Stimulated activated CD4-positive, alpha-beta T cell treated with anti-CD3 and anti-CD28 coated beads, Interleukin-15, amount 100 ng/mL, for 48 hours (primary cell): Measurements from ENCODE around the gene PELI1.
A peak's percentile ranks its signal among the peaks of the same experiment; 100 is the strongest.

Experiments used
- DNase-seq, 2 donors: peaks; one replicate each; pipeline ENCODE4 v3.0.0-alpha.2; 2020; ENCODE audit warnings: low read depth in 2 of 2

PELI1 gene

GRCh38 chr2:64157792-64158191 is 13.6 kb upstream of the PELI1 start:
- no peak for DNase-seq

GRCh38 chr2:64153811-64154210 is 9.6 kb upstream of the PELI1 start:
- no peak for DNase-seq

DNA sequence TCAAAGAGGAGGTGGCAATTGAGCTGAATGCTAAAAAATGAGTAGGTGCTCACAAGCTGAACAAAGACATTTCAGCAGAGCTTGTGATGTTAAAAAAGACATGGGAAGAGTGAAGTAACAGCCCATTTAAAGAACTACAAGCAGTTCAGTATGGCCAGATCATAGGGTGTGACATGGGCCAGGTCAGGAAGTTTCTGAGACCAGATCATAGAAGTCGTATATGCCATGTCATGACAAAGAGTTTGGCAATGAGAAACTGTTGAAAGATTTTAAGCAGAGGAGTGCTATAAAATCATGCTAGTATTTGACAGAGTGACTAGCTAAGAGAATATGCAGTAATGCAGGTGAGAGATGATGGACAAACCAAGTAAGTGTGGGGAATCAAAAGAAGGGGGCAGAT is 7.3 kb upstream of the PELI1 start:
- no peak for DNase-seq

DNA sequence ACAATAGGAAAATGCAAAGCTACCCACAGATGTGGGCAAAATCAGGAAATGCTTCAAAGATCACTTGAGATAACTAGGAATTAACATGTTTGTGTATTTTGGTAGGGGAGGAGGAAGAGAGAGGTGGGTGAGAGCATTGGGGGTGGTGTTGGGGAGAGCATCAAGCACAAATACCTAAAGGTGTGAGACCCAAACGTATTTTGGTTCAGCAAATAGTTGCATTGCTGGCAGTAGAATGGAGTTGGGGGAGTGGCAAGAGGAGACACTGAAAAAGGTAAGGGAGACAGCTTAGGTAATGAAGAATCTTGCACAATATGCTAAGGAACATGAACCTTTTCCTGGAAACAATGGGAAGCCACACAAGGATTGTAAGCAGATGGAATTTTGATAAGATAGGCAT is 1.5 kb upstream of the PELI1 start:
- DNase-seq: no peak

DNA sequence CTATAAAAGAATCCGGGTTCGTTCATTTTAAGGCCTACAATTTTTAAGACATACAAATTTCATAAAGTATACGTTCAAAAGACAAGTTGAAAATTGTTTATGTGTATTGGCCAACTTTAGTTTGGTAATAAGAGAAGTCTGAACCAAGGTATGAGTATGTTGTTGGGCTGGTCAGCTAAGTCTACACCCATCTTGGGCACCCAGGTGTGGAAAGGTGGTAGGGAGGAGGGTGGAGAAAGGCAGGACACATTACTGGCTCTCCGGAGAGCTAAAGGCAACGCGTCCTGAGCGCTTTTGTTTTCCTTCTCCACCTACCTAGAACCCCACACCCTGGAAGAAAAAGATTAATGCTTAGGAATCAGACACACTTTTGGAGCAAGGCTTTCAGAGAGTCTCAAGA is 899 bp upstream of the PELI1 start:
- DNase-seq: no peak

- DNase-seq: peak in 1 of 2 donors; percentile 22
Measured at GRCh38 chr2:64143169-64144056, 807 bp downstream of the PELI1 start.

DNA sequence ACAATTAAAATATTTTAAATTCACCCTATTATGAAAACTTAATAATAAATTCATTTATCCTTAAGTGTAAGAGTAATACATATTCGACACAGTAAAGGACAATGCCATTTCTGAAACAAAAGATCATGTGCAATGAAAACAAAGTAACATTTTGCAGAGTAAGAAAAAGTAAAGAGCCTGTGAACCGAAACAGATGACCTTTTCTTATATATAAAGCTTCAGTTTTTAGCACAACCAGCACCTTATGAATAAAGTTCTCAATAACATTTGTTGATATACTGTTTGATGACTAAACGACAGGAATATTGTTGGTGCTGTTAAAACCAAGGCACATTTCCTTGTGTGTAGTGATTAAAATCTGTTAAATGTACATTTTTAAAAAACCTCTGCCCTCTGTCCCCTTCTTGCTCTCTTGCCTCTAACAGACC is 1.5 kb downstream of the PELI1 start:
- no peak for DNase-seq

- no peak for DNase-seq
Measured at GRCh38 chr2:64141674-64142405, 2.4 kb downstream of the PELI1 start.

- no peak for DNase-seq
Measured at GRCh38 chr2:64140665-64141200, 3.5 kb downstream of the PELI1 start.

DNA sequence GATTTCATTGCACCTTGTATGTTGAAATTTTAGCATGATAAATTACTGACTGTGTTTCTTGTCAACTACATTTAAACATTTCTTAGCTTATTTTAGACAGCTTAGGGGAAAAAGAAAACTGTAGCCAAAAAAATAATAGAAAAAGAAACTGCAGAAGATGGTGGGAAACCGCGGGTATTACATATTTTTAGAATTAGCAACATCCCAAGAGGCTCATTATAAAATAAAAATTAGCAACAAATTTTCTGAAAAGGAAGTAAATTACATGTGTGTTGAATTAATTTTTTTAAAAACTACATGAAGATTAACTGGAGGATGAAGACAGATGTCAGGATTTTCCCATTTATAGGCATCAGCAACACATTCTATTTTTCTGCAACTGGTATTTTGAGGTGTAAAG is 4.3 kb downstream of the PELI1 start:
- no peak for DNase-seq

DNA sequence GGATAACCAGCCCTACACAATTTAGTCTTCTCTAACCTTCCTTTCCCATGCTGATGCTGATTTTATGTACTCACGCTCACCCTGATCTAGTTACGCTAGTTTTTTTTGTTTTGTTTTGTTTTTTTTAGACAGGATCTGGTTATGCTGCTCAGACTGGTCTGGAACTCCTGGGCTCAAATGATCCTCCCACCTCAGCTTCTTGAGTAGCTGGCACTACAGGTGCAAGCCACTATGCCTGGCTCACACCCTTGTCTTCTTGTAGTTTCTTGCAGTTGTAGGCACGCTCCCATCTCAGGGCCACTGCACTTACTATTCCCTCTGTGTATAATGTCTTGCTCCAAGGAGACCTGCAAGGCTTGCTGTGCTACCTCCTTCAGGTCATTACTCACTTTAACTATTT is 6.2 kb downstream of the PELI1 start:
- DNase-seq: no peak

- DNase-seq: no peak
Measured at GRCh38 chr2:64137567-64137966, 6.7 kb downstream of the PELI1 start.

DNA sequence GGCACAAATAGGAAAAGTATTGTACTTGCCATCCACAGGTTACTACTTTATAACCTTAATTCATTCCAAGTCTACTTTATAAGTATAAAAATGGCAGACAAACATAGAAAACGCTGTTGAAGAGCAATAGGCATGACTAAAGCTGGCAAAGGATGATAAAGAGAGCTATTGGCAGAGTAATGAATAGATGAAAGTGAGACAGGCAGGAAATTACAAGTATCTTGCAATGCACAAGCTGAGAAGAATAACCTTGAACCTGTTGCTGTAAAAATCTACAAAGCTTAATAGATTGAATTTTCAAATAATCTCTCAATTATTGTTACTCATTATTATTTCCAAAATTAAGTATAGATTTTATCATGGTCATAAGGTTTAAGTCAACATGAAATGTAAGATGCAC is 8.8 kb downstream of the PELI1 start:
- no peak for DNase-seq

DNA sequence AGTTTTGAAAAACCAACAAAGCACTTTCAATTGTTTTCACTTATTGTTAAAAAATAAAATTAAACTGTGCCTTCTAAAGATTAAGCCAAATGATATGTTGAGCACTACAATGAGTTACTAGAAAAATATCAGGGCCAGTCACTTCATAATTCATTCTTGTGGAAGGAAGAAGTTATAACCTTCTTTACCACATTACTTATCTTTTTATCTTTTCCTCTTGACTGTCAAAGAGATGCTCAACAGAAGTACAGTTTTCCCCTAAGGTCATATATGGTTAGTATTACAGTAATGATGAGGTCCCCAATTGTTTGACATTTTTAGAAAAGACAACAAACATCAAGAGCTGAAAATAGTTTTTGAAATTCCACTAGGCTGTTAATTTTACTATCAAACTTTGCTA is 9.4 kb downstream of the PELI1 start:
- DNase-seq: no peak

- DNase-seq: no peak
Measured at GRCh38 chr2:64133828-64134227, 10.4 kb downstream of the PELI1 start.

DNA sequence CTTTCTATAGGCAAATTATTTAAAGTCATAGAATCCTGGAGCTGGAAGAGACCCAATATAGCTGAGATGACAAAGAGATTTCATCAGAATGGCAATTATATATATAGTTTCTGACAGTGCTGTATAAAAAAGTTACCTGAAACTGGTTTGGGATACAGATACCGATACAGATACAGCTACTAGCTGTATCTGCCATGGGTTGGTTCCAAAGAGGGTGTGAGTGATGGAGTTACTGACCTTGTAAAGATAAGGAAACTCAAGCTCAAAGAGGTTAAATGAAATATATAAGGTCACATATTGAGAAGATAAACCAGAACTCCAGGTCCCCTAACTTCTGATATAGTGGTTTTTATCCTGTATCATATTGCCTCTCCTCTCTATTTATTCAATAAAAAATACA is 10.9 kb downstream of the PELI1 start:
- DNase-seq: no peak

- DNase-seq: no peak
Measured at GRCh38 chr2:64130333-64130732, 13.9 kb downstream of the PELI1 start.

- DNase-seq: no peak
Measured at GRCh38 chr2:64128943-64129391, 15.3 kb downstream of the PELI1 start.

DNA sequence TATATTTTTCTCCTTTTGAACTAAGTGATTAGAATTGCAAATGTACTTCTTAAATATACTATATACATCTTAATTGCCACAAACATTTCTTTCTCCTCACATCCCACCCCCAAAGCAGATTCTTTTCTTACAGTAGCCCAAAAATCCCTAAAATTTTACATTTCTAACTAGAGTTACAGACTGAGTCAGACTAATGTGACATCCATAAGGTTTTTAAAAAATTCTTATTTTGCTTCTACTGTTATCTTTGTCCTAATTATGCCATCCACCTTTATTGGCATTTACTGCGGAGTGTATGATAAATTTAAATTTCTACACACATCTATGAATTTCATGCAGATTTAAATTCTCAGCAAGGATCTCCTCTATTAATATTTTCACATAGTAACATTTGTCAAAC is 15.8 kb downstream of the PELI1 start:
- no peak for DNase-seq

GRCh38 chr2:64127119-64127518 is 17.1 kb downstream of the PELI1 start:
- DNase-seq: no peak

DNA sequence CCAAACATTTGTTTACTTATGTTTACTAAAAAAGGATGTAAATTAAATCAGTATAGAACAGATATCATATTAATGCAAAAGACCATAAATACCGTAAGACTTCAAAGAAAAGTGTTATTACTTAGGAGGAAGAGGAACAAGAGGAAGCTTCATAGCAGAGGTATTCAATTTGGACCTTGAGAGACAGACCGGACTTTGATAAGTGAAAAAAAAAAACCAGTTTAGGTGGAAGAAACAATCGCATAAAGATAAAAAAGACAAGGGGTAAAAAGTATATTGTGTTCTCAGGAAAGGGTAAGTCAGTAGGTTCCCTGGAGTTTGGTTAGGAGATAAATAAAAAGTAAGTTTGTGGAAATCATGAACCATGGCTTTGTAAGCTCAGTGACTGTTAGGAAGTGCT is 17.6 kb downstream of the PELI1 start:
- DNase-seq: no peak

GRCh38 chr2:64124571-64124970 is 19.6 kb downstream of the PELI1 start:
- DNase-seq: no peak

DNA sequence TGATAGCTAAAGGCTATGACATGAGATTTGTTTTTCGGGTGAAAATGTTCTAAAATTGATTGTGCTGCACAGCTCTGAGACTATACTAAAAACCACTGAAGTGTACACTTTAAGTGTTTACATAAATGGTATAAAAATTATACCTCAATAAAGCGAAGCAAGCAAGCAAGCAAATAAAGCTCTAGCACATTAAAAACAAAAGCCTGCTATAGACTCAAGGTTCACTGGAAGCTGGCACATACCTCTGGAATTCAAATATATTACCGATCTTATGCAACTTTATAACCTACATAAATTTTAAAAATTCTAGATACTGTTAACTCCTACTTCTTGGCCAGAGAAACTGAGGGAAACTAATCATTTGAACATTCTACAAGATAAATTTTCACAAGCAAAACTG is 20.1 kb downstream of the PELI1 start:
- no peak for DNase-seq
